Measurements from ENCODE around the gene DDX24. TPM values are rescaled to one million over a fixed set of nuclear protein-coding genes. Genes with fewer than 3 reads are reported as not detected.

Gene DDX24, protein sequence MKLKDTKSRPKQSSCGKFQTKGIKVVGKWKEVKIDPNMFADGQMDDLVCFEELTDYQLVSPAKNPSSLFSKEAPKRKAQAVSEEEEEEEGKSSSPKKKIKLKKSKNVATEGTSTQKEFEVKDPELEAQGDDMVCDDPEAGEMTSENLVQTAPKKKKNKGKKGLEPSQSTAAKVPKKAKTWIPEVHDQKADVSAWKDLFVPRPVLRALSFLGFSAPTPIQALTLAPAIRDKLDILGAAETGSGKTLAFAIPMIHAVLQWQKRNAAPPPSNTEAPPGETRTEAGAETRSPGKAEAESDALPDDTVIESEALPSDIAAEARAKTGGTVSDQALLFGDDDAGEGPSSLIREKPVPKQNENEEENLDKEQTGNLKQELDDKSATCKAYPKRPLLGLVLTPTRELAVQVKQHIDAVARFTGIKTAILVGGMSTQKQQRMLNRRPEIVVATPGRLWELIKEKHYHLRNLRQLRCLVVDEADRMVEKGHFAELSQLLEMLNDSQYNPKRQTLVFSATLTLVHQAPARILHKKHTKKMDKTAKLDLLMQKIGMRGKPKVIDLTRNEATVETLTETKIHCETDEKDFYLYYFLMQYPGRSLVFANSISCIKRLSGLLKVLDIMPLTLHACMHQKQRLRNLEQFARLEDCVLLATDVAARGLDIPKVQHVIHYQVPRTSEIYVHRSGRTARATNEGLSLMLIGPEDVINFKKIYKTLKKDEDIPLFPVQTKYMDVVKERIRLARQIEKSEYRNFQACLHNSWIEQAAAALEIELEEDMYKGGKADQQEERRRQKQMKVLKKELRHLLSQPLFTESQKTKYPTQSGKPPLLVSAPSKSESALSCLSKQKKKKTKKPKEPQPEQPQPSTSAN
- 145 and 159 TPM in 2 replicates for total RNA-seq (2014; rRNA removed; shearing (Covaris generic))

DNA sequence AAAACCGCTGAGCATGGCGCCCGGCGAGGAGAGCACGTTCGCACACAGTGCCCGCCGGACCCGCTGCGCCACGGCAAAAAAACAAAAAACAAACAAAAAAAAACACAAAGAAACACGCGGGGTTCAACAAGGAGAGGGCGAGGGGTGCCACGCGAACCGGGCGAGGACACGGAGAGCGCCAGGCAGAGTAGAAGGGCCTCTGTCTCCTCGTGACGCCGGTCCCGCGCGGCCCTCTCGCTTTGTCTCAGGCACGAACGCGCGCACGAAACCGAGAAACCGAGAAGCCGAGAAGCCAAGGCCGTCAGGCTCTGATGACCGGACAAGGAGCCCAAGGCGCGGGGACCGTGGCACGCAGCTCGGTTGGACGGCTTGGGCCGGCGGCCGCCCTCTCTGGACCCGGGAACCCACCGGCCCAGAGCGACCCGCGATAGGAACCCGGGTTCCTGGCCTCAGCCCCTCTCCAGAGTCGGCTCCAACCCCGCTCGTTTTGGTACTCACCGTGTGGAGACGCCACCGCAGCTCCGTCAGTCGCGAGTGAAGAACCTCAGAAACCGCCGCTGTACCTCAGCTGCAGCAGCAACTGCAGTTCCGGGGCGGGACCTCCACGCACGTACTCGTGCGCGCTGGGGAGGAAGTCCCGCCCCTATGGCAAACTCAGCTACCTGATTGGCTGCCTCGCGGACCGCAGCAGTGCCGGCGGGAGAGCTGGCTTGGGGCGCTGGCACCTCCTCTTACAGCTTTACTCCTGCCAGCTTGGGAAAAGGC, at the start of gene DDX24, which contains the start of gene IFI27L1:
Gene DDX24, minus strand, starts transcription at position 582 of the 765 bp plus-strand sequence. CDS start 1,460 bp downstream, outside the sequence.
Gene IFI27L1, plus strand, starts transcription at position 690 of the 765 bp plus-strand sequence. CDS start 15,628 bp downstream, outside the sequence.
- H3K27me3 ChIP-seq (replicated peaks), result no peaks in the 10 kb centered on the region
- DNase-seq (ENCODE audit: low read depth in 1 of 2, low spot score in 2 of 2), result peak; percentile 91 to 93
- peaks cover 17% of the 10 kb centered on the region for H3K4me1 ChIP-seq (replicated peaks)
- peak within 1 kb of the TSS; percentile 72 for H3K27ac ChIP-seq
- peaks cover 47% of the 10 kb centered on the region for H3K36me3 ChIP-seq
- H3K4me3 ChIP-seq, result peak within 1 kb of the TSS; percentile 82
- peaks cover 2% of the 10 kb centered on the region; the same call in 1 of the 2 replicates for H3K9me3 ChIP-seq (replicated peaks)

DNA sequence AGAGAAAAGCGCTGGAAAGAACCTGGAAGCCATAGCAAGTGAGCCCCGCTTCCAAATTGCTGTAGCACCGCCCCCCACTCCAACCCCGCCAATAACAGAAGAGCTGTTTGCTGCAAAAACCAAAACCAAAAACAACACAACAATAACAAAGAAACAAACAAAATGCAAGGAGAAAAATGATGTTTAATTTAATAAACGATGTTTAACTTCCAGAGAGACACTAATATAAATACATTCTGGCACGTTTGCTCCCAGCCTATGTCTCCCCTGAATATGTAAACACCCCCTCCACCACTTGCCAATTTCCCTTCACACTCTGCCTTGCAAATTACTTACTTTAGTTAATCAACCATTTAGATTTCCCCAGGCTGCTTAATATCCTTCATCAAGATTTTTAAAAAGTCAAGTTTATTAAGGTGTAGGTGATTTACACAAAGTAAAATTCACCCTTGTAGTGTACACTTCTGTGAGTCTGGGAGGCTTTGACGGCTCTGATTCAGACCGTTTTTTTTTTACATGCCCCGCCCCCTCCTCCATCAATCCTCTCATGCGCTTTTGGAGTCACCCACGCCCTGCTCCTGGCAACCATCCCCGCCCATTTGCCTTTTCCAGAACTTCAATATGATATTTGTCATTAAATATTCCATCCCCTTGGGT, 48.9 kb upstream of the DDX24 start:
- Histone ChIP-seq H3K36me3 (peaks cover 3% of the 10 kb centered on the region), H3K4me1 (replicated peaks) (no peaks in the 10 kb centered on the region), H3K27me3 (replicated peaks) (no peaks in the 10 kb centered on the region), H3K9me3 (replicated peaks) (no peaks in the 10 kb centered on the region), H3K27ac (no peak overlapping the region; the same call in 1 of the 2 replicates), H3K4me3 (peak overlapping the region; percentile 51)
- DNase-seq (ENCODE audit: low read depth in 1 of 2, low spot score in 2 of 2), result peak in 1 of 2 experiments; percentile 41

DNA sequence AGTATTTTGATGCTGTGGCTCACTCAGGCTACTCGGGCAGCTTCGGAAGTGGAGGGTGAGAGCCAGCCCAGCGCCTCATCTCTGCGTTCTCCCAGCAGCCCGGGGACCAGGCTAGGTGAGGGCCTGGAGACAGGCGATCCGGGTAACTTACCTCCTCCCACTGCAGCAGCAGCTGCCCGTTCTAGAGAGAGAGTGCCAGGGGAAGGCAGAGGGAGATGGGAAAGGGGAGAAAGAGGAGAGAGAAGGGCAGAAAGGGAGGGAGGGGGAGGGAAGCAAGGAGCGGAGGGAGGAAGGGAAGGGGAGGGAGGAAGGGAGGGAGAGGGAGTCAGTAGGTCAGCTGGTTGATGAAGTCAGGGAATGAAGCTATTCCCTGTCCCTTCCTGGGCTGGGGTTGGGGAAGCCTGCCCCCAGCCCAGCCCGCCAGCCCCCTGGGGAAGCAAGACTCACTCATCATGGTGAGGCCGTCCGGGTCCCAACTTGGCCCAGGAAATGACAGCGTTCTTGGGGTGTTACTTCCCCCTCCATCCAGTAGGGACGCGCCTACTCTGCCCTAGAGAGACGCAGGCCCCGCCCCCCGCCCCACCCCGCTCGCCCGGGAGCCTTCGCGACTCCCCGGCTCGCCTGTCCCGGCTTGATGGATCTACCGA, 48.2 kb upstream of the DDX24 start, which contains the start of gene IFI27L2:
Gene IFI27L2, minus strand, starts transcription at position 494 of the 647 bp plus-strand sequence. Its CDS starts 40 bp downstream, at position 454.
- Histone ChIP-seq H3K36me3 (peaks cover 3% of the 10 kb centered on the region), H3K4me3 (peak within 1 kb of the TSS; percentile 51), H3K27ac (peak within 1 kb of the TSS; percentile 53), H3K4me1 (replicated peaks) (no peaks in the 10 kb centered on the region), H3K9me3 (replicated peaks) (no peaks in the 10 kb centered on the region), H3K27me3 (replicated peaks) (no peaks in the 10 kb centered on the region)
- DNase-seq (ENCODE audit: low read depth in 1 of 2, low spot score in 2 of 2), result peak; percentile 75 to 76

DNA sequence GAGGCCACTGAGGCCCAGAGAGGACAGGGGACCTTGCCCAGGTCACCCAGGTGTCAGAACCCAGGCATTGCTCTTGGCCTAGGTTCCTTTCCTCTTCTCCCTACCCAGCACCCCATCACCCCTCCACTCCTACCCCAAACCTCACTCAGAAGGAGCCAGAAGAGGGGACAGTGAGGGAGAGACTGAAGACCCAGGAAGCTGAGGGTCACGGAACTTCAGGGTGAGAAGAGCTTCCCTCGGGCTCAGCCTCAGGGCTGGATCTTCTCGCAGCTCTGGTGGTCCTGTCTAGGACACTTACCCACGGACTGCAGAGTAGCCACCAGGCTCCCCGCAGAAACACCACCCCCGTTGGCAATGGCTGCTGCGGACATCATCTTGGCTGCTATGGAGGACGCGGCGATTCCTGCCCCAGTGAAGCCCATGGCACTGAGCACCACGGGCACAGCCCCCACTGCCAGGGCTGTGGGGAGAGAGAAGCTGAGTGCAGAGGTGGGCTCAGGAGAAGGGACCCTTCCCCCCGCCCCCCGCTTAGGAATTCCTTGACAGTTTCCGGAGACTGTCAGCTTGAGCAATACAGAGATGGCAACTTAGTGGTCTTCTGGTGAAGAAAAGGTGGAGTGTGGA, 47.3 kb upstream of the DDX24 start:
- Histone ChIP-seq H3K4me1 (replicated peaks) (no peaks in the 10 kb centered on the region), H3K27me3 (replicated peaks) (no peaks in the 10 kb centered on the region), H3K9me3 (replicated peaks) (no peaks in the 10 kb centered on the region), H3K27ac (no peak overlapping the region), H3K4me3 (peak overlapping the region; percentile 51; the same call in 1 of the 2 replicates), H3K36me3 (peaks cover 3% of the 10 kb centered on the region)
- DNase-seq (ENCODE audit: low read depth in 1 of 2, low spot score in 2 of 2), result no peak

DNA sequence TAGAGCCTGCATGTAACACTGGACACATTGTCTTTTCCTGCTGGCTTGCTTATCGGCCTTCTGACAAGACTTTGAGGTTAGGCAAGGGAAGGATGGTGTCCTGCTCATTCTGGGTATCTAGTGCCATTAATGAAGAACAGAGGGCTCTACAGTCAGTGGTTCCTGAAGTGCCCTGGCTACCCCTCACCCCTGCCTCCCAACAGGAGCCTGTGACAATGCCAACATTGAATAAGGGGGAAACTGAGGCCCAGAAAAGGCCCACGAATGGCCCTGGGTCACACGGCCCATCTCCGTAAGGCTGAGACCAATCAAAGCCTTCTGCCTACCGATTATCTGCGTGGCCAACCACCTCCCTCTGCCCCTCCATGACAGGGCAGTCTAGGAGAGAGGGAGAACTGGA, 46.3 kb upstream of the DDX24 start:
- no peak overlapping the region for H3K27ac ChIP-seq
- no peaks in the 10 kb centered on the region for H3K9me3 ChIP-seq (replicated peaks)
- H3K4me3 ChIP-seq, result no peak overlapping the region
- H3K27me3 ChIP-seq (replicated peaks), result no peaks in the 10 kb centered on the region
- H3K4me1 ChIP-seq (replicated peaks), result no peaks in the 10 kb centered on the region
- H3K36me3 ChIP-seq, result peaks cover 3% of the 10 kb centered on the region
- peak in 1 of 2 experiments; percentile 24 for DNase-seq (ENCODE audit: low read depth in 1 of 2, low spot score in 2 of 2)

DNA sequence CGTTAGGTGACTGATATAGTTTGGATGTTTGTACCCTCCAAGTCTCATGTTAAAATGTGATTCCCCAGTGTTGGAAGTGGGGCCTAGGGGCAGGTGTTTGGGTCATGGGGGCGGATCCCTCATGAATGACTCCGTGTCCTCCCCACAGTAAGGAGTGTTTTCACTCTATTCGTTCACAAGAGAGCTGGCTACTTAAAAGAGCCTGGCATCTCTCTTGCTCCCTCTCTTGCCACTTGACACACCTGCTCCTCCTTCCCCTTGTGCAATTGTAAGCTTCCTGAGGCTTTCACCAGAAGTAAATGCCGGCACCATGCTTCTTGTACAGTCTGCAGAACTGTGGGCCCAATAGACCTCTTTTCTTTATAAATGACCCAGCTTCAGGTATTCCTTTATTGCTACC, 45.8 kb upstream of the DDX24 start:
- H3K9me3 ChIP-seq (replicated peaks), result no peaks in the 10 kb centered on the region
- H3K4me1 ChIP-seq (replicated peaks), result no peaks in the 10 kb centered on the region
- DNase-seq (ENCODE audit: low read depth in 1 of 2, low spot score in 2 of 2), result no peak
- no peaks in the 10 kb centered on the region for H3K27me3 ChIP-seq (replicated peaks)
- H3K27ac ChIP-seq, result no peak overlapping the region
- no peak overlapping the region for H3K4me3 ChIP-seq
- peaks cover 3% of the 10 kb centered on the region for H3K36me3 ChIP-seq

DNA sequence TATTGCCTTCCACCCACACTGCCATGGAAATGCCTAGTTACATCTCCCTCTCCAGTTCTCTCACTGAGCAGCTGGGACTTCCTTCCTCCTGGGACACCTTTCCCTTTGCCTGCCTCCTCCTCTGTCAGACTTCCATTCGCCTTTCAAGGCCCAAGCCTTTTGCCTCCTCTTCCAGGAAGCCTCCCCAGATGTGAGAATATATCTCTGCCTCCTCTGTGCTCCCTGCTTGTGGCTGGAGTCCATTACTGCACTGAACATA, 45.3 kb upstream of the DDX24 start:
- no peaks in the 10 kb centered on the region for H3K9me3 ChIP-seq (replicated peaks)
- no peak for DNase-seq (ENCODE audit: low read depth in 1 of 2, low spot score in 2 of 2)
- peaks cover 3% of the 10 kb centered on the region for H3K4me1 ChIP-seq (replicated peaks)
- H3K27ac ChIP-seq, result no peak overlapping the region
- no peak overlapping the region for H3K4me3 ChIP-seq
- peaks cover 3% of the 10 kb centered on the region for H3K36me3 ChIP-seq
- H3K27me3 ChIP-seq (replicated peaks), result no peaks in the 10 kb centered on the region

DNA sequence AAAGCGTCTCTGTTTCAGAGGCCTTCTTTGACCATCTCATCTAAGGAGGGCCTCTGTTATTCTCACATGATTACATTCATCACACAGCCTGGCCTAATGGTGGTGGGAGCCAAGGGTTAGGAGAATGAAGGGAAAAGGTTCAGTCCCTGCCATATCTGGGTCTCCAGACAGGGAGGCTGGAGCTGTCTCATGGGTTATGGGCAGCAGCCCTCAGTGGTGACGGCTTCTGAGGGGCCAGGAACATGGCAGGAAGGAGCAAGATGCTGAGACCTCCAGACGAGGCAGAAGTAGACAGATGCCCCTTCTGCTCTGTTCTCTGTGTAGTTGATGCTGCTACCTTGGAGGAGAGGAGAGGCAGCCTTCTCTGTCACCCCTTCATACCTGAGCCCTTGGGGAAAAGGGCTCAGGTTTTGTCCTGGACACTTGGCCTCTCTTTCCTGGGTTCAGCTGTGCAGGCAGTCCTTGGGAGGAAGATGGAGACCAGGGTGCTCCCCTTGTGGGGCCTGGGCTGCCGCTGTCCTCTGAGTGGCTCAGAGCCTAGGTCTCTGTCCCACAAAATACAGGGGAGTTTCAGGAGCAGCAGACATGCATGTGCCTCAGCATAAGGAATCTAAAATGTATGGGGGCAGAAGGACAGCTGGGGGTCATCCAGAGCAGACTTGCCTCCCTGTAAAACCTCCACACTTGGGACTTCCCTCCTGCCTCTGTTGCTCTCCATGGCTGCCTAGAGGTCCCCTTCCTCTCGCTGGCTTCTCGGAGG, 44.8 kb upstream of the DDX24 start:
- H3K27me3 ChIP-seq (replicated peaks), result no peaks in the 10 kb centered on the region
- no peaks in the 10 kb centered on the region for H3K9me3 ChIP-seq (replicated peaks)
- H3K4me3 ChIP-seq, result no peak overlapping the region
- H3K4me1 ChIP-seq (replicated peaks), result peaks cover 8% of the 10 kb centered on the region
- H3K27ac ChIP-seq, result no peak overlapping the region
- H3K36me3 ChIP-seq, result peaks cover 3% of the 10 kb centered on the region
- DNase-seq (ENCODE audit: low read depth in 1 of 2, low spot score in 2 of 2), result peak in 1 of 2 experiments; percentile 16

DNA sequence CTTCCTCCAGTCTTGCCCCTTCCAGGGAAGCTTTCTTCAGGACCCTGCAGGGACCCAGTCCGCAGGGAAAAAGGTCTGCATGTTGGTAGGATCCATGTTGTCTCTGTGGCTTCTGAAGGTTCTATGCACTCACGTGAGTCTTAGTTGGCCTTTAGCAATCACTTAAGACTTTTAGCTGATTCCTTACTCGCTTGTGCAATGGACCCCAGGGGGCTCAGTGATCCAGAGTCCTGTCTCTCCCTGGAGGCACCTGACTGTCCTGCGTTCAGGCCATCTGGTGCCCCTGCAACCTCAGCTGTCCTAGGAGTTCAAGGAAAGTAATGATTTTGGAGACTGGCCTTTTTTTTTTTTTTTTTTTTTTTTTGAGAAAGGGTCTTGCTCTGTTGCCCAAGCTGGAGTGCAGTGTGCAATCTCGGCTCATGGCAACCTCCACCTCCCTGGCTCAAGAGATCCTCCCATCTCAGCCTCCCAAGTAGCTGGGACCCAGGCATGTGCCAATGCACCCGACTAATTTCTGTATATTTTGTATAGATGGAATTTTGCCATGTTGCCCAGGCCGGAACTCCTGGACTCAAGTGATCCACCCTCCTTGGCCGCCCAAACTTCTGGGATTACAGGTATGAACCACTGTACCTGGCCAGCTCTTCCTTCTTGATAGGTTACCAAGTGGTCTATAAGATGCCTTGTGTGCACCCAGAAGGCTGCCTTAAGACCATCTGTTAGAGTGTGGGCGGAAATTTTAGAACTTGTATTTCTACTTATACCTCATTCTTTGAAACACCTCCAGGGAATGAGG, 43.8 kb upstream of the DDX24 start:
- Histone ChIP-seq H3K4me1 (replicated peaks) (peaks cover 13% of the 10 kb centered on the region), H3K9me3 (replicated peaks) (no peaks in the 10 kb centered on the region), H3K4me3 (no peak overlapping the region), H3K27ac (no peak overlapping the region), H3K36me3 (peaks cover 3% of the 10 kb centered on the region), H3K27me3 (replicated peaks) (no peaks in the 10 kb centered on the region)
- DNase-seq (ENCODE audit: low read depth in 1 of 2, low spot score in 2 of 2), result peak in 1 of 2 experiments; percentile 16

DNA sequence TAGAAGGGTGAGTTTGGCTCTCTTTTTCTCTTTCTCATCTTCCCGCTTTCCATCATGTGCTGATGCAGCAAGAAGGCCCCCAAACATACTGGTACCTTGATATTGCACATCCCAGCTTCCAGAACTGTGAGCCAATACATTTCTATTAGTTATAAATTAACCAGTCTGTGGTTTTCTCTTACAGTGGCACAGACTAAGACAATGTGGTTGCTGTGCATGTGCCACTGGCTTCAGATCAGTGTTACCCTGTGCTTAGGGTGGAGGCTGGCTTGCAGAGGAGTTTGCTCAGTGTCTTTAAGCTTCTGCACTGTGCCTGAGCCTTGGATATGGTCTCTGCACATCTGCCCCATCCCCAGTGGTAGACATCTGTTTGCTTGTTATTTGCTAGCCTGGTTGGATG, 42.9 kb upstream of the DDX24 start:
- Histone ChIP-seq H3K4me1 (replicated peaks) (peaks cover 13% of the 10 kb centered on the region), H3K27ac (no peak overlapping the region), H3K4me3 (no peak overlapping the region), H3K9me3 (replicated peaks) (no peaks in the 10 kb centered on the region), H3K36me3 (peaks cover 3% of the 10 kb centered on the region), H3K27me3 (replicated peaks) (no peaks in the 10 kb centered on the region)
- no peak for DNase-seq (ENCODE audit: low read depth in 1 of 2, low spot score in 2 of 2)

DNA sequence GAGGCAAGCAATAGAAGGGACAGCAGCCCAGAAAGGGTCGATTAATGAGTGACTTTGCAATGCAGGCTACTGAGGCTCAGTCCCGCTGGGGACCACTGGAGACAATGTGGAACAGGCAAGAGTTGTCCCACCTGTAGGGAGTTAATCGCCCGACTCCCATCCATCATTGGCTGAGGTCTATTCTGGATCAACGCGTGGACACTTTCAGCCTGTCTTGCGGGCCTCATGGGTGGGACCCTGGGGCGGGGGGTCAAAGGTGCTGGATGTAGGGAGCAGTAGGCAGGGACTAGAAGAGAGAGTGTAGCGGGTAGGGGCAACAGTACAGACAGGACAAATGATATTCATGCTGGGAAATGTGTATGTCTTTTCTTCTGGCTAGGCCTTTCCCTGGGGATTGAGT, 42.3 kb upstream of the DDX24 start:
- H3K4me3 ChIP-seq, result no peak overlapping the region
- H3K9me3 ChIP-seq (replicated peaks), result no peaks in the 10 kb centered on the region
- no peaks in the 10 kb centered on the region for H3K27me3 ChIP-seq (replicated peaks)

More for the DNA sequence above, 42.3 kb upstream of the DDX24 start:
- H3K27ac ChIP-seq, result no peak overlapping the region
- H3K4me1 ChIP-seq (replicated peaks), result peaks cover 13% of the 10 kb centered on the region
- H3K36me3 ChIP-seq, result peaks cover 3% of the 10 kb centered on the region
- DNase-seq (ENCODE audit: low read depth in 1 of 2, low spot score in 2 of 2), result peak in 1 of 2 experiments; percentile 27
